Measurements from ENCODE around the gene FAM107B. TPM values are rescaled to one million over a fixed set of nuclear protein-coding genes. Genes with fewer than 3 reads are reported as not detected.

The FAM107B gene
- total RNA-seq, 1 donor from 2014 or later = 86.2 TPM

- peaks cover 21% of the 10 kb centered on the region for H3K36me3 ChIP-seq
- intact Hi-C loops (cut with DNase I) = no loop called here
- DNase-seq (no peak), ATAC-seq (no peak)
- TF ChIP-seq CTCF (IDR thresholded peaks at IDR 0.05) = no peak
- peak overlapping the region; percentile 44 for H3K27ac ChIP-seq
- H3K4me3 ChIP-seq = peak overlapping the region; percentile 74
- no peaks in the 10 kb centered on the region for H3K9me3 ChIP-seq
- peaks cover 11% of the 10 kb centered on the region for H3K4me1 ChIP-seq
- no peaks in the 10 kb centered on the region for H3K27me3 ChIP-seq
Measured at GRCh38 chr10:14602807-14603533, 171.7 kb downstream of the FAM107B start.

DNA sequence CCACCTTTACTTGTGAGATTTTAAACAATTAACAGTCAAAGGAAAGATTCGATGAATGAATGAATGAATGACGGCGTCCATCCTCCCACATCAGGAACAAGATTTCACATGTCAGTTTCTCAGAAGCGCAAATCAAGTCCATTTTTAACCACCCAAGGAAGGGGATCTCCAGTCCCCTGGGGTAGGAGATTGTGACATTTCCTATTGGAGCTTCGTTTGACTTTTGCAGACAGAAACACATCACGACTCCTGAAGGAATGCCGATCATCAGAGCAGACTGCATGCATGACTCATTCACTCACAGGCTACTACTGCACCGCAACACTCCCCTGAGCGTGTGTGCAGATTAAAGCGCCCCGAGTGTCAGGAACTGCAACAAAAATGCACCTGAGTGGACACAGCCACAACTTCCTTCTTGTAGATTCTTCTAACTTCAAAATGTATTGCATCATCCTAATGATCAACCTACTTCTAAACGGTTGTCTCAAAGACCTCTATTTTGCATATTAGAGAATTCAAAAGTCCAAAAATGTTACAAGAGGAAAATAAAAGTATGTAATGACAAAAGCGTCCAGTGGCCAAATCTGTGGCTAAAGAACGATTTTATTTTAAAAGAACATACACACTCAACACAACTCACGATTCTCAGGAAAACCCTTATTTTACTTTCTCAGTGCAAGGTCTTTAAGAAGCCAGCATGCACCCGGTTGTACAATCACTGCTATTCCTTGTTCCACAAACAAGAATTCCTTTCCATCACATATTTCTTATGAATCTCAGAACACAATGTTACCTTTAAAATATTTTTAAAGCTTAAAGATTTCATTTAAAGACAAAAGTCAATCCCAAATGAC, 172.6 kb downstream of the FAM107B start:
- H3K27me3 ChIP-seq = no peaks in the 10 kb centered on the region
- intact Hi-C loops (cut with DNase I) = no loop called here
- TF ChIP-seq CTCF (IDR thresholded peaks at IDR 0.05) = no peak
- DNase-seq (no peak), ATAC-seq (peak; percentile 48)
- H3K27ac ChIP-seq = peak overlapping the region; percentile 36
- peaks cover 11% of the 10 kb centered on the region for H3K4me1 ChIP-seq
- H3K9me3 ChIP-seq = no peaks in the 10 kb centered on the region
- peaks cover 24% of the 10 kb centered on the region for H3K36me3 ChIP-seq
- peak overlapping the region; percentile 74 for H3K4me3 ChIP-seq

DNA sequence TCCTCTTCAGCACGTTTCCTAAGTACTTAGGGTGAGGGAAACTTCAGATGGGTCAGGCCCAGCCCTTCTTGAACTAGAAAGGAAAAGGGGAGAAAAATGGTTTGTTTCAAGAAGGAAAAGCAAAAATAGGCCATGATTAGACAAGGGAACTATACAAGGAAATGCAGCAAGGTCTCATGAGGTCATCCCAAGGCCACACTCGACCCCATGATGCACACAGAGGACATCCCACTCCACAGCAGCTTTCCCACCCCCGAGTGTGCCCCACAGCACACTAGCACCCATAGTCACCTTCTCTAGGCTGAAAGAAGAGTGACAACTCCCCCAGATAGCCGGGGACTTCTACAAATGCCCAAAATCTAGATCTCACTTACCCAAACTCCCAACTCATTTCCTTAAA, 173.4 kb downstream of the FAM107B start:
- peaks cover 11% of the 10 kb centered on the region for H3K4me1 ChIP-seq
- no peak for TF ChIP-seq CTCF (IDR thresholded peaks at IDR 0.05)
- intact Hi-C loops (cut with DNase I) = no loop called here
- peaks cover 24% of the 10 kb centered on the region for H3K36me3 ChIP-seq
- DNase-seq (no peak), ATAC-seq (no peak)
- H3K27ac ChIP-seq = peak overlapping the region; percentile 36
- H3K9me3 ChIP-seq = no peaks in the 10 kb centered on the region
- no peaks in the 10 kb centered on the region for H3K27me3 ChIP-seq
- no peak overlapping the region for H3K4me3 ChIP-seq

- no peak overlapping the region for H3K27ac ChIP-seq
- H3K27me3 ChIP-seq = no peaks in the 10 kb centered on the region
- ATAC-seq (no peak), DNase-seq (no peak)
- H3K4me1 ChIP-seq = peaks cover 5% of the 10 kb centered on the region
- H3K9me3 ChIP-seq = no peaks in the 10 kb centered on the region
- H3K4me3 ChIP-seq = no peak overlapping the region
- no peak for TF ChIP-seq CTCF (IDR thresholded peaks at IDR 0.05)
- intact Hi-C loops (cut with DNase I) = no loop called here
- H3K36me3 ChIP-seq = peaks cover 24% of the 10 kb centered on the region
Measured at GRCh38 chr10:14600065-14600464, 174.6 kb downstream of the FAM107B start.

- ATAC-seq (no peak), DNase-seq (no peak)
- Histone ChIP-seq H3K27ac (no peak overlapping the region), H3K36me3 (peaks cover 24% of the 10 kb centered on the region), H3K27me3 (no peaks in the 10 kb centered on the region), H3K4me3 (no peak overlapping the region), H3K9me3 (no peaks in the 10 kb centered on the region), H3K4me1 (no peaks in the 10 kb centered on the region)
- no peak for TF ChIP-seq CTCF (IDR thresholded peaks at IDR 0.05)
- intact Hi-C loops (cut with DNase I) = no loop called here
Measured at GRCh38 chr10:14598809-14599764, 175.6 kb downstream of the FAM107B start.
